ENCODE data around the gene CPED1. TPM values are rescaled to one million over a fixed set of nuclear protein-coding genes. Genes with fewer than 3 reads are reported as not detected.

The CPED1 gene
- total and polyA plus RNA-seq, 10 of the 15 experiments (the other 5 are each of a cell fraction or from before 2014, with no cell fraction given), result 0.01 to 0.77 (median 0.10) TPM; not detected in 1

DNA sequence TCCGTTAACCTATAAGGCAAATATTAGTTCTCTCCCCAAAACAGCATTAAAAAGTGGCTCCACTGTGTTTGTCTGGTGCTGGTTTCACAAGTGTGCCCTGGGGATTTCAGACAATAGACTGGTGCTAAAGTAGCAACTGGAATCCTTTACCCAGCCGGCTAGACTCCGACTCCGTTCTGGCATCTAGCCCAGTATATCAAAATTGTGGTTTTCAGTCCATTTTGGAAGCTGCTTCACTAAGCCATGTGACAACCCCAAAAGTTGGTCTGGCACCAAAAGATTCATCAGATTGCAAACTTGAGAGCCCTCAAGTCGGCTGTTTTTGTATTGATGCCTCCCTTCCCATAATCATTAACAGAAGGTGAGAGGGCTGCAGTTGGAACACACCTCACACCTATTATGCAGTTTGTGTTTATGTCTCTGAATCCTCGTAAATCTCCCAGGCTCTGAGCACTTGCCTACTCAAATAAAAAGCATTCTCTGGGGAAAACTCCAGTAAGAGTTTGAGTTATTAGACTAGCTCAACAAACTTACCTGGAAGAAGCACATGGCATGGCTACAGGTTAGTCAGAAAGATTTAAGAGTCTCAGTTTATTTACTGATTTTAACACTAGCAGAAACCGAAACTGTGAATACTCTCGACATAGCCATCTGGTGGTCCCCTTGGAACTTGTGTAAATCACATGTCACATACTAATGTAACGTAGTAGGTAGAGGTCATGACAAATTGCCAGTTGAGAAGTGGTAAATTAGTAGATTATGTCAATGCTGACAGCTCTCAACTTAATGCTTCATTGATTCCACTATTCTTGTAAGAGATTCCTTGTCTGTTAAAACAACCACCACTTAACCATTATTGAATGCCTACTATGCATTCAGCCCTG lies 325.5 kb downstream of the CPED1 start (continued):
- no peak; the same call in 1 of the 2 replicates for TF ChIP-seq STAT1 (conservative IDR thresholded peaks at IDR 0.05)
- TF ChIP-seq HCFC1 (IDR thresholded peaks at IDR 0.05; ENCODE audit: low read length), result no peak
- TF ChIP-seq CTCF (IDR thresholded peaks at IDR 0.05 in 2 of 3, conservative IDR thresholded peaks at IDR 0.05 in 1 of 3; ENCODE audit: control insufficient read depth in 2 of 3, extremely low read depth in 1 of 3, insufficient read depth in 1 of 3, low read depth in 3 of 3, low read length in 3 of 3), result no peak
- no peak for TF ChIP-seq ZNF274 (IDR thresholded peaks at IDR 0.05; ENCODE audit: insufficient read depth, insufficient read length)
- TF ChIP-seq CREM (IDR thresholded peaks at IDR 0.05; ENCODE audit: low read depth), result no peak
- no peak for TF ChIP-seq NR2C1 (IDR thresholded peaks at IDR 0.05)
- TF ChIP-seq, protein P1, sequence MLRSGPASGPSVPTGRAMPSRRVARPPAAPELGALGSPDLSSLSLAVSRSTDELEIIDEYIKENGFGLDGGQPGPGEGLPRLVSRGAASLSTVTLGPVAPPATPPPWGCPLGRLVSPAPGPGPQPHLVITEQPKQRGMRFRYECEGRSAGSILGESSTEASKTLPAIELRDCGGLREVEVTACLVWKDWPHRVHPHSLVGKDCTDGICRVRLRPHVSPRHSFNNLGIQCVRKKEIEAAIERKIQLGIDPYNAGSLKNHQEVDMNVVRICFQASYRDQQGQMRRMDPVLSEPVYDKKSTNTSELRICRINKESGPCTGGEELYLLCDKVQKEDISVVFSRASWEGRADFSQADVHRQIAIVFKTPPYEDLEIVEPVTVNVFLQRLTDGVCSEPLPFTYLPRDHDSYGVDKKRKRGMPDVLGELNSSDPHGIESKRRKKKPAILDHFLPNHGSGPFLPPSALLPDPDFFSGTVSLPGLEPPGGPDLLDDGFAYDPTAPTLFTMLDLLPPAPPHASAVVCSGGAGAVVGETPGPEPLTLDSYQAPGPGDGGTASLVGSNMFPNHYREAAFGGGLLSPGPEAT (IDR thresholded peaks at IDR 0.05; ENCODE audit: low read depth), result peak; percentile 54; the same call in 1 of the 2 replicates
- no peak for TF ChIP-seq NFIC (IDR thresholded peaks at IDR 0.05; ENCODE audit: low read depth, low read length)
- no peak for TF ChIP-seq BCLAF1 (IDR thresholded peaks at IDR 0.05)
- no peak for TF ChIP-seq KDM1A (IDR thresholded peaks at IDR 0.05; ENCODE audit: borderline replicate concordance)
- no peak for TF ChIP-seq ZSCAN29 (IDR thresholded peaks at IDR 0.05)
- no peak for TF ChIP-seq SKIL (IDR thresholded peaks at IDR 0.05; ENCODE audit: low read depth, poor library complexity, severe bottlenecking)
- 0 out of 2 replicates have a peak, but pooled peaks have one; percentile 27 for TF ChIP-seq ZNF24 (IDR thresholded peaks at IDR 0.05)
- TF ChIP-seq ATF7 (IDR thresholded peaks at IDR 0.05; ENCODE audit: low read depth), result peak; percentile 86
- TF ChIP-seq ESRRA (IDR thresholded peaks at IDR 0.05; ENCODE audit: low read length), result no peak
- TF ChIP-seq SREBF2 (IDR thresholded peaks at IDR 0.05; ENCODE audit: low read length), result no peak
- peak; percentile 37 to 51 for TF ChIP-seq IKZF2 (IDR thresholded peaks at IDR 0.05)
- no peak for TF ChIP-seq KLF5 (IDR thresholded peaks at IDR 0.05; ENCODE audit: partially characterized antibody)
- TF ChIP-seq PML (IDR thresholded peaks at IDR 0.05; ENCODE audit: low read length), result no peak
- TF ChIP-seq ETV6 (conservative IDR thresholded peaks at IDR 0.05 in 1 of 2, IDR thresholded peaks at IDR 0.05 in 1 of 2; ENCODE audit: borderline replicate concordance in 1 of 2, low read depth in 1 of 2), result no peak
- no peak for TF ChIP-seq PAX5 (IDR thresholded peaks at IDR 0.05; ENCODE audit: borderline replicate concordance, low read depth, low read length)
- TF ChIP-seq MEF2A (IDR thresholded peaks at IDR 0.05; ENCODE audit: insufficient read depth, low read depth, low read length), result no peak
